GM21576 (cell line): ENCODE data around the gene NEIL1.
"Not testable (repeated sequence)": the region's sequence is repeated elsewhere in the genome, so short reads cannot be mapped to it uniquely, and the experiment has no call there.

Experiments used
- ATAC-seq: cut with Tn5 transposase; IDR thresholded peaks from one replicate; pipeline ENCODE4 v1.9.1; 2021; ENCODE audit warnings: mild to moderate bottlenecking, moderate library complexity; ENCODE audit not compliant: unreplicated experiment

NEIL1 gene, protein sequence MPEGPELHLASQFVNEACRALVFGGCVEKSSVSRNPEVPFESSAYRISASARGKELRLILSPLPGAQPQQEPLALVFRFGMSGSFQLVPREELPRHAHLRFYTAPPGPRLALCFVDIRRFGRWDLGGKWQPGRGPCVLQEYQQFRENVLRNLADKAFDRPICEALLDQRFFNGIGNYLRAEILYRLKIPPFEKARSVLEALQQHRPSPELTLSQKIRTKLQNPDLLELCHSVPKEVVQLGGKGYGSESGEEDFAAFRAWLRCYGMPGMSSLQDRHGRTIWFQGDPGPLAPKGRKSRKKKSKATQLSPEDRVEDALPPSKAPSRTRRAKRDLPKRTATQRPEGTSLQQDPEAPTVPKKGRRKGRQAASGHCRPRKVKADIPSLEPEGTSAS

DNA sequence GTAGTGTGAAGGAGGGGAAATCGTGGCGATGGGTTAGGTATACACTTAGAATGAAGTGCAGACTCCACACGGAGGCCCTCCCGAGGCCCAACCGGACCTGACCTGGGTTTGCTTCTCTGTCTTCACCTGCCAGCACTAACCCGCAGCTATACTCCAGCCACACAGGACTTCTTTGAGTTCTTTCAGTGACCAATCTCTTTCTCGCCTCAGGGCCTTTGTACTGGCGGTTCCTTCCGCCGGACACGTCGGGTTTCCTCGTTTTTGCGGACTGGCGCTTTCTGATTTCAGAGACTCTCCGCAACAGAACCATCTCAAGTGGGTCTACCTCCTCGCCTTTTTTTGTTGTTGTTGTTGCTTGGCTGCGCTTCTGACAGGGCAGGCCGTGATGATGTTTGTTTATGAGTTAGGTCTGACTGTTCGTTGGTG, at the start of gene NEIL1:
Gene NEIL1, plus strand, starts transcription at position 244 of the 426 bp plus-strand sequence. CDS start 1,867 bp downstream, outside the sequence.
- ATAC-seq: no peak

DNA sequence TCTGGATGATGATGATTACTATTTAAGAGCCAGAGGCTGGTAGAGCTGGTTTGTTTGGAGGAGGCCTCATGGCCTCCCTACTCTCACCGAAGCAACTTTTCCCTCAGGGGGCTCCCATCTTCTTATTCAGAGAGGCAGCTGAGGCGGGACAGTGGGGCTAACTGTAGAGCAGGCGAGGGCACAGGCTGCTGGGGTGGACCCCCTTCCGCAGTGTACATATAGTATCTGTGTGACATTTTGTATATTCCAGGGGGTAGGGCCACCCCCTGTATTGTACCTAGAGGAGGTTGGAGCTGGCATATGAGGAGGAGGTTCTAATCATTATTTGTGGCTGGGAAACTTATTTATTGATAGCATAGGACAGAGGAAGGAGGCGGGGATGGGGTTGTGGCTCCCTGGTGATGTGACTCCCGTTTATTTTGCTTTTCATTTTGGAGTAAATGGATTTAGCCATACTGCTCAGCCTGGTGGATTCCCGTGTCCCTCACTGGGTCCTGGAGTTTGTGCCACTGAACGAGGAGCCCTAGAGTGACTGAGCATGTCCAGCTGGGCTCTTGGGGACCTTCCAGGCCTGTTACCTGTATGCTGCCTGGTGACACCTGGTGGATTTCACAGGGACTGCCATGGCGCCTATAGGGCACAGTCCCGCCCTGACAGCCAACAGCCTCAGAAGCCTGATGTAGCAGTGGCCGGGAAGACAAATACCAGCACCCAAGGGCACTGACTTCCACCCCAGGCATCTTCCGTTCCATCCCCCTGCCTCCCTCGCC, 48.1 kb upstream of the NEIL1 start:
- ATAC-seq: not testable (repeated sequence)

DNA sequence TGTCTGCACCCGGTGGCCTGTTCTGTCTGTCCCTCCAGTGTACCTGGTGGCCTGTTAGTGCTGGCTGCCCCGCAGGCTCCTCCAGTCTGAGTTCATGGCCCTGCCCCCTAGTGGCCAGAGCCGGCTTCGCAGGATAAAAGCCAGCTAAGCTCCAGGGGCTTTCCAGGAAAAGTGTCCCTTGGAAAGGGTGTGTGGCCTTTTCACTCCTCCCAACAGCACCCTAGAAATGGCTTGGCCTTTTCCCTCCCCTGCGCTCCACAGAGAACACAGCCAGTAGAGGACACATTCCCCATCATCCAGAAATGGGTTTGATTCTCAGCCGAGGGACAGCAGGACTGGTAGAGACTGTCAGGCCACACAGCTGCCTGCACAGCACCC, 47.5 kb upstream of the NEIL1 start:
- not testable (repeated sequence) for ATAC-seq

DNA sequence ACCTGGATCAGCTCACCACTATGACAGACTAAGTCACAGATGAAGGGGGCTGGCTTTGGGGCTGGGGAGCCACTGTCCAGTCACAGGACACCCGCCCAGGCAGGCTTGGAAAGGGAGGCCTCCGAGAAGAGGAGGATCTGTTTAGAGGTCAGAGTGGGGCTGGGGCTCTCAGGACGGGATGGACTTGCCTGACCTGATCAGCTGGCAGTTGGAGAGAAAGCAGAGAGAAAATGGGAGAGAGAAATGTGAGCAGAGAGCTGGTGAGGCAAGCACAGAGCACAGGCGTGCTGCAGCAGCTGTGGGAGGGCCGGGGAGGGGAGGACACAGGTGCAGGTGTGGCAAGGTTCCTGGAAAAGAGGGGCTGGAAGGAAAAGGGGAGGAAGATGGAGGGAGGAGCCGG, 46.8 kb upstream of the NEIL1 start:
- ATAC-seq: not testable (repeated sequence)

DNA sequence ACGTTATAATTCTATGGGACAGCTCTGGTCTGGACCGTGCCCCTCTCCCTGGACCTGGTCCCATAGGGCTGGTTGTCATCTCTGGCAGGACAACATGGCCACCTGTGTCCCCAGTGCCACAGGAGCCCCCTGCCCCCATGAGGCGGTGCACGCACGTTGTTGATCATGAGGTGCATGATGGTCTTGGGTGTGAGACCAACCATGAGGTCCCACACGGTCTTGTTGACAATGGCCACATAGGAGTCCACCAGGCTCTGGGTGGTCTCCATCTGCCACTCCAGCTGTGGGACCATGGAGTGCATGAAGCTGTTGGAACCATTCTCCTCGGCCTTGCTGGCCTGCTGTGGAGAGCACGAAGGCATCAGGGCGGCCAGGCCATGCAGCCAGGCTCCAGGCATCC, 44.5 kb upstream of the NEIL1 start:
- no peak for ATAC-seq

DNA sequence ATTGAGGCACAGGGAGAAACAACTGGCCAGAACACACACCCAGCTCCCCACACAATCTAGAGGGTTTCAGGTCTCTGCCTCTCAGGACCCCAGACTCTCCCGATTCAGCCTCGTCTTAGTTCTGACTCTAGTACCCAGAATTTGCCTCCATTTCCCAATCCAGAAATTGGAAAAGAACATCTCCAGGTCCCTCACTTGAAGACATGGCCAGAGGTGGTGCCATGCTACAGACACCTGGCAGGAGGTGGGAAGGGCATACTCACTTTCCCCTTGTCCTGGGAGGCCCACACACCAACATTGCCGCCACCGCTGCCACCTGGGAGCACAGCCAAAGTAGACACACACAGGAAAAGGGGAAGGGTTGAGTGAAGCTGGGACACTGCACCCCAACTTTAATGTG, 44.1 kb upstream of the NEIL1 start:
- not testable (repeated sequence) for ATAC-seq

DNA sequence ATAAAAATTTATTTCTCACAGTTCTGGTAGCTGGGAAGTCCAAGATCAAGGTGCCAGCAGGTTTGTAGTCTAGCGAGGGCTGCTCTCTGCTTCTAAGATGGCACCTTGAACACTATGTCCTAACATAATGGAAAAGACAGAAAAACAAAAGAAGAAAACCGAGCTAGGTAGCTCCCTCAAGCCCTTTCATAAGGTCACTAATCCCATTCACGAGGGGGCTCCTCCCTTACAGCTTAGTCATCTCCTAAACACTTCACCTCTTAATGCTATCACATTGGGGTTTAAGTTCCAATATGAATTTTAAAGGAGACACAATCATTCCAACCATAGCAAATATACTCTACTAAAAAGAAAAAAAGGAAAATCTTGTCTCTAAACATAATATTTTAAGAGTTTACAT, 40.7 kb upstream of the NEIL1 start:
- ATAC-seq: no peak

DNA sequence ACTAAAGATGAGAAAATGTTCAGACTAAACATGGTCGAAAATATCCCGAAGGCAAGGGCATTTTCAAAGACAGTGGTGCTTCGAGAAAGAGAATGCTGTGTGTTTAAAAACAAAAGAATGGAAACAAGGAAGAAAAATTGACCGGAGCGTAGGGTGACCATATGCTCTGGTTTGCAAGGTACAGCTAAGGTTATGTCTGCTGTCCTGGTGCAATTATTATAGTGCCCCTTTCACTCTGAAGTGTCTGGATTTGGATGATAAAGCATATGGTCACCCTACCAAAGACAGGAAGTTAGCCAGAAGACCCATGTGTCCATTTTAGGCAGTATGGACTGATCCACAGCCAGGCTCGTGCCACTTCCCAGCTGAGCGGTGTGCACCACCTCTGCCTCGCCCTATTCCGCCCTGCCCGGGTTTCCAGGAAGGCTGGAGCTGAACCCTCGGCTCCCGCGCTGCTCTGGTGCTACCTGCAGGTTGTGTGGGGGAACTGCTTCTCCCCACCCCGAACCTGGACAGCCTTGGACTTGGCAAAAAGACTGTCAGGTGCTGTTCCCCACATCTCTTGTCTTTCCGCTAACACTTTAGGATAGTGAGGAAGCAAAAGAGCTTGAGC, 39.0 kb upstream of the NEIL1 start:
- ATAC-seq: no peak

DNA sequence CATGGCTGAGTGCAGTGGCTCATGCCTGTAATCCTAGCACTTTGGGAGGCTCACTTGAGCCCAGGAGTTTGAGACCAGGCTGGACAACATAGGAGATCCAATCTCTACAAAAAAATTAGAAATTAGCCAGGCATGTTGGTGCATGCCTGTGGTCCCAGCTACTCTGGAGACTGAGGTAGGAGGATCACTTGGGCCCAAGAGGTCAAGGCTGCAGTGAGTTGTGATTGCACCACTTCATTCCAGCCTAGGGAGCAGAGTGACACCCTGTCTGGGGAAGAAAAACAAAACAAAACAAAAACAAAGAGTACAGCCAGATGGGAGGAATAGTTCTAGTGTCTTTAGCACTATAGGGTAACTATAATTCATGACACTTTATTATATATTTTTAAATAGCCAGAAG, 37.1 kb upstream of the NEIL1 start:
- no peak for ATAC-seq

DNA sequence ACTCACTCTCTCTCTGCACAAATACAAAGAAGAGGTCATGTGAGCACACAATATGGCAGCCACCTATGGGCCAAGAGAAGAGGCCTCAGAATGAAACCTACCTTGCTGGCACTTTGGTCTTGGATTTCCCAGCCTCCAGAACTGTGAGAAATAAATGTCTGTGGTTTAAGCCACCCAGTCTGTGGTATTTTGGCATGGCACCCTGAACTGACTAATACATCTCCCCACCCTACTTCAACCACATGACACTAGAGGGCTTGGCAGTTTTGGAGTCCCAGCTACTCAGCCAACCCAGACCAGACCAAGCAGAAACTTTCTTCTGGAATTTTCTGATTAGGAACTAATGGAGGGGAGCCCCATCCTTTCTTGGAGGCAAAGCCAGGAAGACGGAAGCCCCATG, 34.3 kb upstream of the NEIL1 start:
- ATAC-seq: not testable (repeated sequence)

DNA sequence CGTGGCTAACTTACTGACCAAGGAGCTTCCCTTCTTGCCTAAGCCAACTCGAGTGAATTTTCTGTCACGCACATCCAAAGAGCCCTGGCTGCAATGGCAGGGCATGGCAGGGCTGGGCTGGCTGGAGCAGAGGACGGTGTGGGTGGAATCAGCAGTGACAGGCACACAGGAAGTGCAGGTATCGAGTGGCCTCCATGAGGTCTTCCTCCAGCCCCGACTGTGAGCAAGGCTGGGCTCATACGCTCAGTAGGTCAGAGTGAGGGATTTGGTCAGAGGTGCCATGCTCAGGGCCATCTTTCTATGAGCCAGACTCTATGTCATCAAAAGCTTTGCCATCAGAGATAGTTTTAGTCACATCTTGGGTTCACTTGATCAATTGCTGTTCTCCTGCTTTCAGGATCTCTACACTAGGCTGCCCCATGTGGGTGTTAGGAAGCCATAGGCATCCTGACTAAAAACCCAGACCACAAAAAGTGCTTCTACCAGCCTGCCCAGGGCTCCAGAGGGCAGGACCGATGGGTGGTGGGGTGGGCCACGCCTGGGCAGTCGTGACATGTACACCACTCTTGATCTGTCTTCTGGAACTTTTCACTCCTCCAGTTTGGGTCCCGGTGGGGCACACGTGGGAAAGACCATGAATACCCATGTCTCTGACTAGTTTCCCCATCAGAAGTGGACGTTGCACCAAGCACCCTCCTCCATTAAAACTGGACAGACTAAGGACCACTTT, 33.6 kb upstream of the NEIL1 start:
- no peak for ATAC-seq

DNA sequence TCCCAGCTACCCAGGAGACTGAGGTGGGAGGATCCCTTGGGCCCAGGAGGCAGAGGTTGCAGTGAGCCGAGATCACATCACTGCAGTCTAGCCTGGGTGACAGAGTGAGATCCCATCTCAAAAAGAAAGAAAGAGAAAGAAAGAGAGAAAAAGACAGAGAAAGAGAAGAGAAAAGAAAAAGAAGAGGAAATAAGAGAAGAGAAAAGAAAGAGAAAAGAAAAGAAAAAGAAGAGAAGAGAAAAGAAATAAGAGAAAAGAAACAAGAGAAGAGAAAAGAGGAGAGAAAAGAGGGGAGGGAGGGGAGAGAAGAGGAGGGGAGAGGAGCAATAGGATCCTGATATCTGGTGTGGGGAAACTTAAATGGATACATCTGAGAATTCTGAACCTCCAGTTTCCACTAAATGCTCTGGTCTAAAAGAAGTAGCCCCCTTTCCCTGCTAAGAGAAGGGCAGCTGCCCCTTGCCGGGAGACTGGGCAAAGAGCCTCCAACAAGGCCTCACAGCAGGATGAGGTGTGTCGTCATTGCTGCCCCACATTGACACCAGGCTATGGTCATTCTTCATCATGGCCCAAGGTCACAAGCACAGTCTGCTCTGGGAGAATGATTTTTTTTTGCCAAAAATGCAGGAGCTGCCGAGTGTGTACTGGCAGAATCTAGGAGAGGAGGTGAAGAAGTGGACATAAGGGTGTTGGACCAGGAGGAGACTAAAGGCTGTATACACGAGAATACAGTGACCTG, 32.1 kb upstream of the NEIL1 start:
- no peak for ATAC-seq

DNA sequence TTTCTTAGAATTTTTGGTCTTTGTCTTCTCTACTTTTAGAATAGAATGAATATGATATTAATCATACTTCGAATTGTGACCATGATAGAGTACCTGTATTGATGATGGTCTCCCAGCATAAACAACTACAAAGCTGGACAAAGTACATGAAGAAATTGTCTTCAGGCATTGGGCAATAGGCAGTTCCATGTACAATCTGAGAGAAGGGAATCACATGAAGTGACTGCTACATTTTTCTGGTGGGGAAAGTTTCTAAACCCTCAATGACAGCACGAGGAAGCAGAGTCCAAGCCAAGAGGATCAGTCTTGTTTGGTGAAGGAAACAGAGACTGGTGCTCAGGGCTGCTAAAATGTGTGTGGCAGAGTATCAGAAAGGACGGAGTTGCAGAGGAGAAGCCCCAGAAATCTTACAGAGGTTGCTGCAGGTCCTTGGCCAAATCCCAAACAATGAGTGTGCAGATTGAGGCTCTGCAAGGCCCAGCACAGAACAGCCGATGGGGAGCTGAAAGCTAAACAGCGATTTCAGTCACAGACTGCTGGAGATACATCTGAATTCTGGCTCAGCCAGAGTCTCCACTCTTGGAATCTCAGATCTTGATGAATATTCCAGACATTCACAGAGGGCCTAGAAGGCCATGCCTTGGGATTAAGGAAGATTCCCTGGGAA, 27.5 kb upstream of the NEIL1 start:
- ATAC-seq: not testable (repeated sequence)

DNA sequence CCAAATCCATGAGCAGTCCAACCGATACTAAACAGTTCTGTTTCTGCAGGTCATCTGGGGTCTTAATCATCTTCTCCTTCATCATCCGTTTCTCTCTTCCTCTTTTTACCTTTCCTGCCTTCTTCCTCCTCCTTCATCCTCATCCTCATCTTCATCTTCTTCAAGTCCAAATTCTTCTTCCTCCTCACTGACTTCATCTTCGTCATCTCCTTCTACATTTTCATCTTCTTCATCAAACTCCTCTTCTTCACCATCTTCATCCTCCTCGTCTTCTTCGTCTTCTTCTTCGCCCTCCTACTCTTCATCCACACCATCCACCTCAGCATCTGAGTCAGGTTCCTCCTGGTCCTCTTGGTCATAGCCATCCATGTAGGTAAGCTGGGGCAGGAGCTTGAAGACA, 25.1 kb upstream of the NEIL1 start:
- ATAC-seq: no peak

DNA sequence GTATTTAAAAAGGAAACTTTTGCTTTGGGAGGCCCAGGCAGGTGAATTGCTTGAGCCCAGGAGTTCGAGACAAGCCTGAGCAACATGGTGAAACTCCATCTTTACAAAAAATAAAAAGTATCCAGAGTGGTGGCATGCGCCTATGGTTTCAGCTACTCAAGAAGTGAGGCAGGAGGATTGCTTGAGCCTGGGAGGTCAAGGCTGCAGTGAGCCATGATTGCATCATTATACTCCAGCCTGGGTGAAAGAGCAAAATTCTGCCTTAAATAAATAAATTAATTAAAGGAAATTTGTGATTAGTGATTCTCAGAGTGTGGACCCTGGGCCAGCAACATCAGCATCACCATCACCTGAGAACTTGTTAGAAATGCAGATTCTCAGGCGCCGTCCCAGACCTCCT, 20.9 kb upstream of the NEIL1 start:
- no peak for ATAC-seq

DNA sequence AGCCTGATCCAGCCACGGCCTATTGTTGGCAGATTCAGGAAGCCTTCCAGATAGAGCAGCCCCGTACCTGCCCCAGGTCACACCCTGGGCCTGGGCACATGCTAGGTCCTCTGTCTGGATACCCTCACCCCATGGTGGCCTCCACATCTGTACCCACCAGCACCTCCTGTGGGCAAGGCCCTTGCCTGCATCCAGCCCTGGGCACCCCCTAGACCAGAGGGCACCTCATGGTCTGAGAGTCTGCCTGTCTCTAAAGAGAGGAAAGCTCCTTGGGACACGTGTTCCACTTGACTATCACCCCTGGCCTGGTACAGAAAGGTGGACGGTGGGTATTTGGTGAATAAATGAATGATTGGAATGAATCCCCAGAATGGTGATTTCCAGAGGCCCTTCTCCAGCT, 19.8 kb upstream of the NEIL1 start:
- ATAC-seq: no peak

DNA sequence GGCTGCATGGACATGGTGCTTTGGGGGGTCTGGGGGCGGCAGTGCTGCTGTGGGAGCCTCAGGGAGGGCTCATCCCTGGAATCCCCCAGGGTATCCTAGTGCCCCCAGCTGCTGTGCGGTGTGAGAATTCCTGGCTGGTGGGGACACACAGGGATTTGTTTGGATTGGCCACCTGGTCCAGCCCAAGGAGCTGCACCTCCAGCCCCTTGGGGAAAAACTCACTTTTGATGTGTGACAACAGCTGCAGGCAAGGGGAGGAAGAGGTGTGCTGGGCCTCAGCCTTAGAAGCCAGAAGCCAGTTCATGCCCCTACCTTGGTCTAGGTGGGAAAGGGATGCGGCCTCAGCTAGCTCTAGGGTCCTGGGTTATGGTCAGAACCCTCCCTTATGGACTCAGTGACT, 19.3 kb upstream of the NEIL1 start:
- no peak for ATAC-seq

DNA sequence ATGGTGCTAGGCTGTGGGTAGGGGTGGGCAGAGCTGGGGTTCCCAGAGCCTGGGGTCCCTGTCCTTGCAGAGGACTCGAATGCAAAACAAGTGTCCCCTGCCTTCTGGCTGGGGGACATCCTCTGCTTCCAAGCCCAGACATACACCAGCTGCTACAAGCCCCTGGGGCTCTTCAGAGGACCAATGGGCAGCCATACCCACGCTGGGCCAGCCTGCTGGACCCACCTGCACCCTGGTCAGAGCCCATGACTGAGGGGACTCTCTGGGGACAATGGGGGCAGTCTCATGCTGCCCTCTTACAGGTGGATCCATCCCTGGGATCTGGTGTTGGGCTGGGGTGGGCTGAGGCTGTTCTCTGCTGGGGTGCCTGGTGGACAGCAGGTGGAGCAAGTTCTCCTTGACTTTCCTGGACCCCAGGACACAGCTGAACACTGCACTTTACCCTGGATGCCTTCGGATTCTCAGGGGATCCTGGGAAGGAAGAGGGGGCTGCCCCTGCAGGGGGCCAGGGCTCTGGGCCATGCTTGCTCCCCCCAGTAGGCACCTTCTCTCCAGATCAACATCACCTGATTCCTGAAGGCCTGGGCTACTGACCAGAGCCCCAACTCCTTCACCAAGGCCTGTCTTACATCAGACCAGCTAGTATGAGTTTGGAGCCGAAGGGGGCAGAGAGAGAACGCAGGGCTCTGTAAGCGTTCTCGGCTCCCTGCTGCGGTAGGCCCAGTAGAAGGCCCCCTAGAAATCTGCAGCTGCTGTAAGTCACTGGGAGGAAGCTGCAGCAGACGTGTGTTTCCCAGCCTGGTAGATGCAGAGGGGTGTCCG, 18.1 kb upstream of the NEIL1 start:
- ATAC-seq: no peak

DNA sequence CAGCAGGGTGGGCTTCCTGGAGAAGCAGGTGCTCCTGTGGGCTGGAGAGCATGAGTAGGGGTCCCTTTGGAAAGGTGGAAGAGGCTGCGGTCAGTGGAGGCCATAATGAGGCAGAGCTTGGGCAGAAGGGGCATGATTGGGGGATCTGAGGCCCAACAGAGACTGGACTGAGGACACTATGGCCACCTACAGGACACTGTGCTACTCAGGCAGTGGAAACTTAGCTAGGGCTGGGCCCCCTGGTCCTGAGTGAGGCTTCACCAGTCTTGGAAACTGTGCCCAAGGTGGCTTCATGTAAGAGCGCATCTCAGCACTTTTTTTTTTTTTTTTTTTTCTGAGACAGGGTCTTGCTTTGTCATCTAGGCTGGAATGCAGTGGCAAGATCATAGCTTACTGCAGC, 17.3 kb upstream of the NEIL1 start:
- no peak for ATAC-seq
